ENCODE data around the gene TOX3.

Gene TOX3

GRCh38 chr16:52563767-52564611 lies 17.0 kb upstream of the TOX3 start:
- no peak for DNase-seq

- DNase-seq = no peak
Observed at GRCh38 chr16:52562770-52563169, 15.8 kb upstream of the TOX3 start.

- no peak for DNase-seq
Observed at GRCh38 chr16:52561910-52562741, 15.2 kb upstream of the TOX3 start.

- no peak for DNase-seq
Observed at GRCh38 chr16:52558448-52558847, 11.5 kb upstream of the TOX3 start.

GRCh38 chr16:52557236-52557635 lies 10.3 kb upstream of the TOX3 start:
- no peak for DNase-seq

GRCh38 chr16:52556083-52556482 lies 9.1 kb upstream of the TOX3 start:
- DNase-seq = no peak

GRCh38 chr16:52555572-52555971 lies 8.6 kb upstream of the TOX3 start:
- DNase-seq = no peak

GRCh38 chr16:52554334-52554733 lies 7.4 kb upstream of the TOX3 start:
- DNase-seq = no peak

GRCh38 chr16:52553322-52553721 lies 6.4 kb upstream of the TOX3 start:
- no peak for DNase-seq

GRCh38 chr16:52552643-52553042 lies 5.7 kb upstream of the TOX3 start:
- no peak for DNase-seq

- no peak for DNase-seq
Observed at GRCh38 chr16:52549011-52549692, 2.2 kb upstream of the TOX3 start.

GRCh38 chr16:52548261-52549010 lies 1.5 kb upstream of the TOX3 start:
- no peak for DNase-seq

- no peak for DNase-seq
Observed at GRCh38 chr16:52547834-52548215, 882 bp upstream of the TOX3 start.

GRCh38 chr16:52546291-52547003 lies 496 bp downstream of the TOX3 start:
- no peak for DNase-seq

- DNase-seq = no peak
Observed at GRCh38 chr16:52545898-52546266, 1.1 kb downstream of the TOX3 start.

GRCh38 chr16:52545222-52545897 lies 1.6 kb downstream of the TOX3 start:
- DNase-seq = no peak

GRCh38 chr16:52544703-52545102 lies 2.2 kb downstream of the TOX3 start:
- no peak for DNase-seq

GRCh38 chr16:52543654-52544053 lies 3.3 kb downstream of the TOX3 start:
- DNase-seq = no peak

- DNase-seq = no peak
Observed at GRCh38 chr16:52540910-52541309, 6.0 kb downstream of the TOX3 start.

- no peak for DNase-seq
Observed at GRCh38 chr16:52539191-52539590, 7.8 kb downstream of the TOX3 start.

- no peak for DNase-seq
Observed at GRCh38 chr16:52538511-52538910, 8.4 kb downstream of the TOX3 start.

- DNase-seq = no peak
Observed at GRCh38 chr16:52537516-52537915, 9.4 kb downstream of the TOX3 start.
